ENCODE data around the gene XIRP2.
A peak's percentile ranks its signal among the peaks of the same experiment; 100 is the strongest.
"Not testable (repeated sequence)": the region's sequence is repeated elsewhere in the genome, so short reads cannot be mapped to it uniquely, and the experiment has no call there.

The XIRP2 gene

GRCh38 chr2:167196461-167197252 is 308.4 kb downstream of the XIRP2 start:
- no peak for DNase-seq (ENCODE audit: low spot score)

GRCh38 chr2:167198009-167198408 is 309.7 kb downstream of the XIRP2 start:
- DNase-seq (ENCODE audit: low spot score), result no peak

- DNase-seq (ENCODE audit: low spot score), result no peak
Measured at GRCh38 chr2:167198576-167198975, 310.3 kb downstream of the XIRP2 start.

DNA sequence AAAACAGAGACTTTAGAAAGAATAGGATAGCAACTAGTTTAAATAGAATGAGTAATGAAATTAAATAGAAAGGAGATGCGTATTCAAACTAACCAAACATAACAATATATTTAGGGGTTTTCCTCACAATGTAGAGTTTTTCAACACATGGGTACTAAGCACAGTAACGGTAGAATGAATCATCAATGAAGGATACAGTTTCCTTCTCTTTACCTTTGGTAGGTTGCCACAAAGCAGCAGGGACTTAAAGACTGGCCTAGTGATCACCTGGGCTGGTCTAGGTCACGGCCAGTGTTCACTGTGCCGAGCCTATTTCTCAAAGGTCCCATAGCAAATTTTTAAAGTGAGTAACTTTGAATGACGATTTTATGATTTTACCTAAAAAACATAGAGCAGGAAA is 311.7 kb downstream of the XIRP2 start:
- no peak for DNase-seq (ENCODE audit: low spot score)

DNA sequence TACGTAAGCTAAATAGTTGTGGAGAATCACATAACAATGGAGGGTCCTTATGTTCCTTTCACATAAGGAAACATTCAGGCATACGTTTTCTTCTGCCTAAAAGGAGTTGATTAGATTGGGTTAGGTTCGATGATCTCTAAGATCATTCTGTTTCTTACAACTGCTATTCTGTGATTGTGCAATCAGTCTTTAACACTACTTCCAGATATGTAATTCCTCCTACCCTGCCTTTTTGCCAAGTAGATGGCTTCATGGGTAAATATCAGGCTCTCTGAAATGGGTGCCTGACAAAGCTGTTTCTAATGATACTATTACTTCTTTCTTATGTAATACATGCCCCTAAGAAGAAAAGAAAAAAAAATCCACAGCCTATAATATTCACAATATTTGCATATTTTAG is 321.5 kb downstream of the XIRP2 start:
- no peak for DNase-seq (ENCODE audit: low spot score)

GRCh38 chr2:167212014-167212648 is 323.9 kb downstream of the XIRP2 start:
- DNase-seq (ENCODE audit: low spot score), result peak; percentile 23

DNA sequence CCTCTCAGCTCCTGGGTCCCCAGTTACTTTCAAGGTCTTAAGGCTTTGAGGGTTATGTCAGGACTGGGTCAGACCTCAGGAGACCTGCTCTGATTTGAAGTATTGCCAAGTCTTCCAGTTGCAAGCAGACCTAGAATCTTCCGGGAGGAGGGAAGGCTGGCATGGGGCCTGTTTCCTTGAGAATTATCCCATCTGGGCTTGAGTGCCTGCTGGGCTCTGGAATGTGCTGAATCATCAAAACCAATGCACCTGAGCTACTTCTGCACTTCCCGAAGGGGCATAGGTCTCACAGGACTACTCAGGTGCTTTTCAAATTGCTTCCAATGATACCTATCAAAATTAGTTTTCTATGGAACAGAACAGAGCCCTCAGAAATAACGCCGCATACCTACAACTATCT is 327.3 kb downstream of the XIRP2 start:
- DNase-seq (ENCODE audit: low spot score), result no peak

DNA sequence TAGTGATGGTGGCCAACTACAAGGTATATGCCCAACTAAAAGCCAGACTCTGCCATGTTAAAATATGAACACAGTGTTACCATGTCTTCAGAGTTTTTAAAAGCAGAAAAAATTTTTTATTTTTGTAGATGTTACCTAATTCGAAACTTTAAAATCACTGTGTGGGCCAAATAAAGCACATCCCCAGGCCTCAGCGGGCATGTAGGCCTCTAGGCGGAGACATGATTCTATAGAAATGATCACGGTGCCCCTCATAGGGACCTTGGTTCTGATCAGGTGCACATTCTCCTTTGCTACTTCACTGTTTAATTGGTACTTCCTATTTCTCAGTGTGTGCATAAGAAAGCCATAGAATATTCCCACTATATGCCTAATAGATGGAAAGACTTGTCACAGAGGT is 349.2 kb downstream of the XIRP2 start:
- no peak for DNase-seq (ENCODE audit: low spot score)

DNA sequence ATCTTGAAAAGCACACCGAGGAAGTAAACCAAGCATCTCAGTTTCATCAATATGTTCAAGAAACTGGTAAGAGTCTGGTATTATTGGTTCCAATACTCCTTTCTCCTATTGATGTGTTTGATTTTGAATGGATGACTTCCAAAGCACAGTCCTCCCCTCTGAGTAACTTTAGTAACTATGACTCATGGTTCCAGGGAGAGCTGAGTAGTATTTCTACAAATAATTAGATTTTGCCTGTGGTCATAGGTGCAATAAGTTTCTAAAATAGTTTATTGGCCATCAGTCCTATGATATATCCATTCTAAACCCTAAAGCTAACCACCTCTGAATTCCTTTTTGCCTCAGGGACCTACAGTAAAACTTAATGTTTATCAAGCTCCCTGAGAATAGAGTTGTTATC is 352.4 kb downstream of the XIRP2 start:
- no peak for DNase-seq (ENCODE audit: low spot score)

DNA sequence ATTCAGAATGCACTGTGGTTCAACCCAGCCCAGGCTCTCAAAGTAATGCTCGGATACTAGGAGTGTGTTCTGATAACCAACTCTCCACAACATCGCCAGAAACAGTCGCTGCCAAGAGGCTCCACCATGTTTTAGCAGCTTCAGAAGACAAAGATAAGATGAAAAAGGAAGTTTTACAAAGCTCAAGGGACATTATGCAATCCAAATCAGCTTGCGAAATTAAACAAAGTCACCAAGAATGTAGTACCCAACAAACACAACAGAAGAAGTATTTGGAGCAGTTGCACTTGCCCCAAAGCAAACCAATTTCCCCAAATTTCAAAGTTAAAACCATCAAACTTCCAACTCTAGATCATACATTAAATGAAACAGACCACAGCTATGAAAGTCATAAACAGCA is 360.9 kb downstream of the XIRP2 start:
- no peak for DNase-seq (ENCODE audit: low spot score)

DNA sequence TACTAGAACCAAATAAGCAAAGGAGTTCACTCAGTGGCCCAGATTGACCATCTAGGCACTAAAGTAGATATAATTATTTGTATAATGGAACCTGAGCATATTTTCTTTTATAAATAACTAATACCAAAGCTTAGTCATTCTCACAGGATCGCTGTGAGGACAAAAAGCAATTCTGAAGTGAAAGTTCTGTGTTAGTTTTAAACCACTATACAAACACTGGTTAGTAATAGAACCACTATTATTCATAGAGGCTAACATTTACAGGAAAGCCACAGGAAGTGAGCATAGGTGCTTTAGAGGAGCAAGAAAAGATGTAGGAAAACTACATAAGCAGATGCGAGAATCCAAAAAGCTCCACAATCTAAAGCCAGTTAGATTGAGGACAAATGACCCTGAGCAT is 364.7 kb downstream of the XIRP2 start:
- peak; percentile 21 for DNase-seq (ENCODE audit: low spot score)

DNA sequence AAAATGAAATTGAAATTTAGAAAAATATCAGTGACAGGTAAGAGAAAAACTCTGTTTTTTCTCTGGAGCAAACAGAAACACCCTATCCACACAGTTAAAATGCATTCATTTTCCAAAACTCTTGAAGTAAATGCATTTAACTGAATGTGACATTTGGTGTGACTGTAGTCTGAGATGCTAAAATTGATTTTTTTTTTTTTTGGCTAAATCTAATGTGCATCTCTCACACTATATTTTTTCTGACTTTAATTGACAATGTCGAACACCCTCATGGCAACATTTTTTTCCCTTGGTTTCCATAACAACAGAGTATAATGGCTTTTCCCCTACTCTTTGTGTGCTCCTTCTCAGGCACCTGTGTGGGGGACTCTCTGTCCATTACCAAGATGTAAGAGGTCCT is 366.4 kb downstream of the XIRP2 start:
- no peak for DNase-seq (ENCODE audit: low spot score)

DNA sequence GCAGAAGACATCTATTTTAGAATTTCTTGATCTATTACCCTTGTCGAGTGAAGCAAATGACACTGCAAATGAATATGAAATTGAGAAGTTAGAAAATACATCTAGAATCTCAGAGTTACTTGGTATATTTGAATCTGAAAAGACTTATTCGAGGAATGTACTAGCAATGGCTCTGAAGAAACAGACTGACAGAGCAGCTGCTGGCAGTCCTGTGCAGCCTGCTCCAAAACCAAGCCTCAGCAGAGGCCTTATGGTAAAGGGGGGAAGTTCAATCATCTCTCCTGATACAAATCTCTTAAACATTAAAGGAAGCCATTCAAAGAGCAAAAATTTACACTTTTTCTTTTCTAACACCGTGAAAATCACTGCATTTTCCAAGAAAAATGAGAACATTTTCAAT is 370.4 kb downstream of the XIRP2 start:
- no peak for DNase-seq (ENCODE audit: low spot score)

- DNase-seq (ENCODE audit: low spot score), result peak; percentile 18
Measured at GRCh38 chr2:167264380-167264779, 376.1 kb downstream of the XIRP2 start.

- no peak for DNase-seq (ENCODE audit: low spot score)
Measured at GRCh38 chr2:167265004-167265403, 376.7 kb downstream of the XIRP2 start.

GRCh38 chr2:167265722-167266121 is 377.4 kb downstream of the XIRP2 start:
- DNase-seq (ENCODE audit: low spot score), result no peak

- not testable (repeated sequence) for DNase-seq (ENCODE audit: low spot score)
Measured at GRCh38 chr2:167268245-167268644, 380.0 kb downstream of the XIRP2 start.

- peak; percentile 39 for DNase-seq (ENCODE audit: low spot score)
Measured at GRCh38 chr2:167271932-167272331, 383.7 kb downstream of the XIRP2 start.

GRCh38 chr2:167275046-167275445 is 386.8 kb downstream of the XIRP2 start:
- DNase-seq (ENCODE audit: low spot score), result no peak

DNA sequence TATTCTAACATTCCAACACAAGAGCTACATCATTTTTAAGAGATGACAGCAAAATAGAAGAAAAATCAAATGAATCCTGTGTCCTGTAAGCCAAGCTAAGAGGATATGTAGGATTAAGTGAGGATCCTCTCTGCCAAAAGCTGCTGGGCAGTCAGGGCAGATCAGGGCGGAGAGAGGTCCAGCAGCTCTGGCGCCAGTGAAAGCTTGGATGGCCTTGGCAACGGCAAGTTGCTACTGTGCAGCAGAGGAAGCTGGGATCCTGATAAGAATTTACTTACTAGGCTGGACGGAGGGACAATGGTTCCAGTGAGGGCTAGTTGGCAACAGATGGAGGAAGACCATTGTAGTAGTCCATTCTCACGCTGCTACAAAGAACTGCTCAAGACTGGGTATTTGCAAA is 391.5 kb downstream of the XIRP2 start:
- no peak for DNase-seq (ENCODE audit: low spot score)

DNA sequence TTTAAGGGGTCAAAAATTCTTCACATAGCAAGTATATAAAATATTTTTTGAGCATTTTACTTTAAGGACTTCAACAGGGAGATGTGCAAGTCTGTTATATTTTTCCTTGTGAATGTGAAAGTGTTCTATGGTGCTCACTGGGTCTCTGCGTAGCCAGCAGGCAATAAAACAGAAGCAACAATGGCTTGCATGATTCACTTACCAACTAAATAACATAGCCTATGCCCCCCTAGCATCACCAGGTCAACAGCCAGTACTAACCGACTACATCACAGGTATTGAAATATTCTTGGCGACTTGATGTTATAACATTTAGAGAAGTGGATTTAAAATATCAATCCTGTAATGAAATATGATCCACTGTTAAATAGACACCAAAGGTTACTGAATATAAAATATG is 398.9 kb downstream of the XIRP2 start:
- no peak for DNase-seq (ENCODE audit: low spot score)

DNA sequence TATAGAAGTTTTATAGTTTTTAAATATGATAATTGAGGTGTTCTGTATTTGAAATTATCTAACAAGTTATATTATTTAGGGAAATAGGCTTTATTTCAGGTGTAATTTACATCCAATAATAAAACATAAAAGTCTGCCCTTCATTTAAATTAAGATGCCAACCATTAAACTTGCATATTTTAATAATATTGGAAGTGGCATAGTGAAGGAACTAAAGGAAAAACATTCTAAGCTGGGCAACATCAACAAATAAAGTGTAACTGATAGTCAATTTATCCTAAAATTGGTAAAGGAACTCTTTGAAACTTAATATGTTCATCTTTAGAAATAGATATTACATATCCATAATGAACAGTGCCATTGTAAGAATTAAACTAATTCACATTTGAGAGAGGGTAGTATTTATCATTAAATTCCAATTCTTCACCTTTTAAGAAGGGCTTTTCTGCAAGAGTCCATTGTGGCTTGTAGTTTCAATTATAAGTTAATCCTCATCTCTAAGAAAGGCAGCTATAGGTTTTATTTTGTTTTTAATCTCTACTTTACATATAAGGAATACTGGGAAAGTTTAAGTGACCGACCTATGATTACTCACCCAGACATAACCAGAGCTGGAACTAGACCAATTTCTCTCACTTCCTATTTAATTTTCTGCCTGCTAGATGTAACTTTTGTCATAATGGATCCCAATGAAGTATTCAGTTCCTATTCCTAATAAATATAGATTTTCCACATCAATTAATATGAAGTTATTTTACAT is 401.6 kb downstream of the XIRP2 start:
- no peak for DNase-seq (ENCODE audit: low spot score)
